SHP77 treated with DMSO at 0.1 percent for 48 hours (cell line): ENCODE results near the gene SLC5A2.
"Not testable (repeated sequence)": the region's sequence is repeated elsewhere in the genome, so short reads cannot be mapped to it uniquely, and the experiment has no call there.

Experiments
- DNase-seq: peaks from one replicate; lab custom pipeline; 2025; lab: John Stamatoyannopoulos, UW

Gene SLC5A2

DNA sequence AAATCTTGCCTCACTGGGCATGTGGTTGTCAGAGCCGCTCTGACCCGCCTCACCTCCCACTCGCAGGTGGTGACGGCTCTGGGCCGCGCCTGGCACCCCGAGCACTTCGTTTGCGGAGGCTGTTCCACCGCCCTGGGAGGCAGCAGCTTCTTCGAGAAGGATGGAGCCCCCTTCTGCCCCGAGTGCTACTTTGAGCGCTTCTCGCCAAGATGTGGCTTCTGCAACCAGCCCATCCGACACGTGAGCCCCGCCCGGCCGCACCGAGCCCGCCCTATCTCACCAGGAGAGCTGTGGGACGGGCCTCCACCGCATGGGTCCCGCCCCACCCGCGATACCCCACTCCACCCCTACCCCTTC lies 7.0 kb upstream of the SLC5A2 start:
- DNase-seq: no peak

DNA sequence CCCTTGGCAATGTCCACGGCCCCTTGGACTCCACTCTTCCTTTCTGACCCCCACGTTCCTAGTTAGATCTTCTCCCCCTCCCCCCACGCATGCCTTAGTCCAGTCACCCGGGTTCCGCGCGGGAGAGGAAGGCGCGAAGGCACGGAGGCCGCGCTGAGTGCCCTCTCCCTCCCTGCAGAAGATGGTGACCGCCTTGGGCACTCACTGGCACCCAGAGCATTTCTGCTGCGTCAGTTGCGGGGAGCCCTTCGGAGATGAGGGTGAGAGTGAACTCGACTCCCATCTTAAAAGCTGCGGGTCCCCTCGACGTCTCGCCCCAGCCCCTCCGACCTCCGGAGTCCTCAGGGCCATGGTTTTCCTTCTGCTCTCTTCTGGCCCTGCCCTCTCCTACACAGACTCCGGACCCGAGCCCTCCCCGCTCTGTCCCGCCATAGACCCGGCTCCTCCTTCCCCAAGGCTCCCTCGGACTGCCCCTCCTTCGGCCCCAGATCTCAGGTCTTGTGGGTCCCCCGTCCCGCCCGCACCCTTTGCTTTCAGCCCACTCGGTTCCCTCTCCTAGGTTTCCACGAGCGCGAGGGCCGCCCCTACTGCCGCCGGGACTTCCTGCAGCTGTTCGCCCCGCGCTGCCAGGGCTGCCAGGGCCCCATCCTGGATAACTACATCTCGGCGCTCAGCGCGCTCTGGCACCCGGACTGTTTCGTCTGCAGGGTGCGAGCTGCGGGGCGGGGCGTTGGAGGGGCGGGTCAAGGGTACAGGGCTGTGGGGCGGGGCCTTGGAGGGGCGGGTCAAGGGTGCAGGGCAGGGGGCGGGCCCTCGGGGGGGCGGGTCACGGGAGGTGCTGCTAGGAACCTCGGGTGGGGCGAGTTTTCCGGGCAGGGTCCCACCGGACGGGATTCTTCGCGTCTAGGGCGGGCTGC lies 6.4 kb upstream of the SLC5A2 start:
- DNase-seq: peak; percentile 44

DNA sequence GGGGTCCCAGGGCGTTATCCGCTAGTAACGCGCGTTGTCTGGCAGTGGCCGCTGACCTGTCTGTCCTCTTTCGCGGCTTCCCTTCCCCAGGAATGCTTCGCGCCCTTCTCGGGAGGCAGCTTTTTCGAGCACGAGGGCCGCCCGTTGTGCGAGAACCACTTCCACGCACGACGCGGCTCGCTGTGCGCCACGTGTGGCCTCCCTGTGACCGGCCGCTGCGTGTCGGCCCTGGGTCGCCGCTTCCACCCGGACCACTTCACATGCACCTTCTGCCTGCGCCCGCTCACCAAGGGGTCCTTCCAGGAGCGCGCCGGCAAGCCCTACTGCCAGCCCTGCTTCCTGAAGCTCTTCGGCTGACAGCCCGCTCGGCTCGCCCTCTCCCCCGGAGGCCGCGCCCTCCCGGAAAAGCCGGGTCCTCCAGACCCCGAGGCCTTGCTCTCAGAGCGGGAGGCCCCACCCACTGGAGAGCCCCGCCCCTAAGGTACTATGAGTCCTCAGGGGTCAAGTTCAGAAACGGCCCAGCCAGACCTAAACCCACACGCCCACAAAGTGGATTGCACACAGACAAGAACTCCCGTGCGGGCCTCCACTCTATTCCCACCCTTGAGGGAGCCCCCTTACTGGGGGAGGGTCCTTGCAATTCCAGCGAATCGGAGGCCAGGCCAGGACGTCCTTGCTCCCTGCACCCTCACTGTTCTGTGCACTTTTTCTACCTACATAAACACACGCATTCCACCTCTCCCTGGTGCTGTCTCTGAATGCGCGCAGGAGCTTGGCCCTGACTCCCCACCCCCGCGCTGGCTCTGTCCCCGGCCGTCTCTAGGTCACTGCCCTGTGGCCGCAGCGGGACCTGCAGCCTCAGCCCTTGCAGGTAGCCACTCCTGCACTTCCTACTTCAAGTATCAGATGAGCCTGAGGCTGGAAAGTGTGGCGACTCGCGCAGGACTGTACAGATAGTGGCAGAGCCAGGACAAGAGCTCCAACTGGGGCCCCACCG lies 5.4 kb upstream of the SLC5A2 start:
- peak; percentile 35 for DNase-seq

DNA sequence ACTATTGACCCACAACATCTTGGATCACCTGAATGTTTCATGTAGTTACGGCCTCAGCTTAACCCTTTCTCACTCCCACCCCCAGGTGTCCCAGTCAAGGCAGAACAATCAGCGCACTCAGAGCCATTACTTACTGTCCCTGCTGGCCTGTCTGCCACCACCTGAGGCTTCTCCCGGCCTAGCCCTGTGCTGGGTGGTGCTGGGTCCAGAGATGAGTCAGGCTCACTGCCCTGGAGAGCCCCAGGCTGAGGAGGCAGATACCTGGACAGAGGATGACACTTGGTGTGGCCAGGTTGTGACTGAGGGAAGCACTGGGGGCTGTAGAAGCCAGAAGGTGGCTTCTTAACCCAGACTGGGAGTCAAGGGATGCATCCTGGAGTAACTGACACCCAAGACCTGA lies 4.0 kb upstream of the SLC5A2 start:
- DNase-seq: no peak

GRCh38 chr16:31479751-31480150 lies 3.2 kb upstream of the SLC5A2 start:
- DNase-seq: no peak

DNA sequence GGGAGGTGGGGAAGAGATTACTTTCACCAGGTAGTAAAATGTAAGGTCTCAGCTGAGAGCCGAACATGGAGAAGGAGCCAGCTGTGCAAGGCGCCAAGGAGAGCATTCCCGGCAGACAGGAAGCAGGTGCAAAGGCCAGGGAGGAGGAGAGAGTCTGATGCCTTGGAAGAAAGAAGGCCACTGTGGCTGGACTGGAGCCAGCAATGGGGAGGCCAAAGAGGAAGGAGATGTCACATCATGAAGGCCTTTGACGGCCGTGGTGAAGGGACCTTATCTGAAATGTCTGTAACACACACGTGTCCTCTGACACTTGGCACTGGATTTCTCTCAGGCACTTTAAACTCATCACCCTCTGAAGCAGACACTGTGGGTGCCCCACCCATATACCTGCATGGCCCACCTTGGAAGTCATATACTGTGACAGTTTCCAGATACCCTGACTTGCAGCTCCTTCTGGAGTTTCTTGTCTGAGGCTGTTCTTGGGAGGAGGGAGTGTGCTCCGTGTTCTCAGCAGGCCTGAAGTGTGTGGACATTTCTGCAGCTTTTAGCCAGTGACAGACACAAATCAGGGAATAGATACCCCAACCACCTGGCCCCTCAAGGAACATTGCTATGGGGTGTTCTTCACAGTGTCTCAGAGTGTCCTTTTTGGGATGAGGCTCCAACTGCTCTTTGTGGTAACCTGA lies 1.9 kb upstream of the SLC5A2 start:
- no peak for DNase-seq

- not testable (repeated sequence) for DNase-seq
These were observed 1.1 kb downstream of the SLC5A2 start for GRCh38 chr16:31484048-31484447.

- no peak for DNase-seq
These were observed 1.7 kb downstream of the SLC5A2 start for GRCh38 chr16:31484491-31485171.

- DNase-seq: no peak
These were observed 2.6 kb downstream of the SLC5A2 start for GRCh38 chr16:31485571-31485970.

DNA sequence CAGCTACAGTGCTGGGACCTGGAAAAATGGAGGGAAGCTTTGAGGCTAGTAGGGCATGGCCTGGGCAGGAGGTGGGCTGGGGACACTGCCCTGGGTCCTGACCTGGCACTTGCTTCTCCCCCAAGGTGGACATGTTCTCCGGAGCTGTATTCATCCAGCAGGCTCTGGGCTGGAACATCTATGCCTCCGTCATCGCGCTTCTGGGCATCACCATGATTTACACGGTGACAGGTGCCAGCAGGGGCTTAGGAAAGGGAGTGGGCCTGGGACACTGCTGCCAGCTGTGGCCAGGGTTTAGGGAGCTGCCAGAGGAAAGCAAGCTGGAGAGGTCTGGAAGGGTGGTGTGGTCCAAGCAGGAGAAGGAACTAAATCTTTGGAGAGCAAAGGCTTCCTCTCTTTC lies 3.1 kb downstream of the SLC5A2 start:
- no peak for DNase-seq

DNA sequence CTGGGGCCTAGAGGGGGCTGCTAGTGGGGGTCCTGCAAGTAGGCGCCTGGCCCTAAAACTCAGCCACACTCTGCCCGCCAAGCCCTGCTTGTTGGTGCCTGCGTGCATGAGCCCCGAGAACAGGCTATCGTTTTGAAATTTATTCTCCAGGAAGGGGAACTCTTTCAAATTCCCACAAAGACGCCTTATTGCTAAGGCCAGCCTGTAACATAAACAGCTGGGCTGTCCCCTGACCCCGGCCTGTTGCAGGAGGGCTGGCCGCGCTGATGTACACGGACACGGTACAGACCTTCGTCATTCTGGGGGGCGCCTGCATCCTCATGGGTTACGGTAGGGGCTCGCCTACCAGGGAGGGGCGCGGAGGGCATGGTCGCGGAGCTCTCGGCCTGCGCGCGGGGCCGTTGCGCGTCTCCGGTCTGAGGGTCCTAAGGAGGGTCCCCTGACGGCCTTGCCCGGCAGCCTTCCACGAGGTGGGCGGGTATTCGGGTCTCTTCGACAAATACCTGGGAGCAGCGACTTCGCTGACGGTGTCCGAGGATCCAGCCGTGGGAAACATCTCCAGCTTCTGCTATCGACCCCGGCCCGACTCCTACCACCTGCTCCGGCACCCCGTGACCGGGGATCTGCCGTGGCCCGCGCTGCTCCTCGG lies 4.3 kb downstream of the SLC5A2 start:
- no peak for DNase-seq

- DNase-seq: peak; percentile 26
These were observed 5.0 kb downstream of the SLC5A2 start for GRCh38 chr16:31487720-31488467.

GRCh38 chr16:31488468-31489297 lies 5.8 kb downstream of the SLC5A2 start:
- DNase-seq: no peak

DNA sequence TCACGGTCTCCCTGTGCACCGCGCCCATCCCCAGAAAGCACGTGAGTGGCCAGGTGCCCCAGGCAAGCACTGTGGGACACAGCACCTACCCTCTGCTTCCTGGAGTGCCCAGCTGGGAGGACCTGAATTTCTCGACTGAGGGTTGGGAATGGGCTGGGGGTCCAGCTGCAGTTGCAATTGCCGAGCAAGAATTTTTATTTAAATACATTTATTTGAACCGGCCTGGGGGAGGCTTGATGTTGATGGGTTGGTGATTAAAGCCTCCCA lies 6.3 kb downstream of the SLC5A2 start:
- DNase-seq: no peak

- DNase-seq: no peak
These were observed 7.0 kb downstream of the SLC5A2 start for GRCh38 chr16:31489616-31490584.

DNA sequence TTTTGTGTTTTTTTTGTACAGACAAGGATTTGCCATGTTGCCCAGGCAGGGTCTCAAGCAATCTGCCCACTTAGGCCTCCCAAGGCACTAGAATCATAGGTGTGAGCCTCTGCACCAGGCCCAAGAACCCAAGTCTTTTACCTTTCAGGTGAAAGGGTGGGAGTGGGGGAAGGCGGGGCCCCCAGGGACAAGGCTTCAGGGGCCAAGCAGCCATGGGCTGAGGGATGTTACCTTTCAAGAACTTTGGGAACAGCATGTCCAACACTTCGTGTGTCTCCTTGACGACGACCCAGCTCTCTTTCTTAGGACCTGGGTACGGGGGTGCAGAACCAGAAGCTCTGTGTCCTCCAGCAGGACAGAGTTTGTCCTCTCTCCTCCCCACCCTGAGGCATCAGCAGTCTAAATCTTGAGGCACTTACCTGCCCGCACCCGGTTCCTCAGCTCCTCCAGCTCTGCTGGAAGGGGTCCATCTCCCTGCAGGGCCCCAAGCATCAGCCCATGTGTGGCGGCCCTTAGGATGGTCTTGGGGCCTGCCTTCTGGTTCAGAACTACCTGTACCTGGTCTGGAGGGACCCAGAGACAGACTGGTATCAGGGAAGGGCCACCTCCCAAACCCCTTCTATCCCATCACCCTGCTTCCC lies 9.0 kb downstream of the SLC5A2 start:
- DNase-seq: no peak

DNA sequence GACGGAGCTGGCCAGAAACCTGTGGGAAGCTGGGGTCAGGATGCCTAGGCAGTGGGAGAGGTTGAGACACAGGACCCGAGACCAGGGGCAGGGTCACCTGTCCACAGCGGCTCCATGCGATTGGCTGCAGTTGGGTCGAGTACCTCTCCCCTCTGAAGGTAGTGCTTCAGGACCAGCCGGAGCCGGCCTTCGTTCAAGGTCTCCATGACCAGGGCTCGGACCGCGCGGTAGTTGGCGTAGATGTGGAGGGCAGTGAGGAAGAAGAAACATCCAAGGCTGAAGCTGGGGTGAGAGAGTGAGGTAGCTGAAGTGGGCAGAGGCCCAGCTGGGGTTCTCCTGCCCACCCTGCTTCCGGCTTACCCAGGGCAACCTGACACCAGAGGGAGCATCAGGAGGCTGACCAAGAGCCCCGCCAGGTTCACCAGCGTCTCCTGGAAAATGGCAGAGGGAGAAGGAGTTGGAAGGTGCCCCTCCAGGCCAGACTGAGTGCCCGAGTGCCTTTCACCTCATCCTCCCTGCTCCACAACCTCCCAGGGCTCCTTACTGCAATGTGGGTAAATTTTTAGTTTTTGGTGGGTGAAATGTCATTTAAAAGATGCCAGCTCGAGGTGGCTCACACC lies 10.7 kb downstream of the SLC5A2 start:
- DNase-seq: no peak

- no peak for DNase-seq
These were observed 13.7 kb downstream of the SLC5A2 start for GRCh38 chr16:31496670-31497069.
